ENCODE measurements around the gene AMDHD2.

DNA sequence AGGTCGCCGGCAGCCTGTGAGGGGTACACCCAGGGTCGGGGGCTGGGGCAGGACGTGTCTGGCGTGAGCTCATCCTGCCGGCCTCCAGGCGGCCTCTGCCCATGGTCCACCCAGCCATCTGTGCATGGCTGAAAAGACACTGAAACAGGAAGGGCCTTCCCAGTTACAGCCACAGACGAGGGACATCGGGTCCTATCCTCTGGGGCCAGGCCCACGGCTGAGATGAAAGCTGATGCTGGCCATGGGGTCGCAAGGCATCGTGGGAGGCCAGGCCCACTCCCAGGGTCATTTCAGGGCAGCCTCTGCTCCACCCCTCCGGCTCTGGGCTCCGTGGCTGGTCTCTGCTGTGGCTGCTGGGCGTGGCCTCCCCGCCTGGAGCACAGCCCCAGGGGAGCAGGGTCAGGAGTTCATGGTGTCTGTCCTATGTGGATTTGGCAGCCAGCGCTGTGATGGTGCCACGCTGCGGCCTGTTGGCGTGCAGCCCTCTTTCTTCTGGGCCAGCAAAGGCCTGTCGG is 23.0 kb upstream of the AMDHD2 start:
- no peak for TF ChIP-seq CTCF (IDR thresholded peaks at IDR 0.05; ENCODE audit: low read depth, low read length, missing input control)
- TF ChIP-seq YY1 (IDR thresholded peaks at IDR 0.05), result peak; percentile 63
- peak; percentile 17 for TF ChIP-seq REST (IDR thresholded peaks at IDR 0.05)
- peak; percentile 6 for TF ChIP-seq FOXA2 (IDR thresholded peaks at IDR 0.05)
- no peak for TF ChIP-seq TAF1 (conservative IDR thresholded peaks at IDR 0.05)

Data from liver (tissue), 3 donors.